Activated CD4-positive, CD25-positive, alpha-beta regulatory T cell treated with anti-CD3 and anti-CD28 coated beads, Interleukin-2, amount 50 U/mL, for 16 hours (primary cell): Measurements from ENCODE around the gene IMP3.
"Not testable (repeated sequence)": the region's sequence is repeated elsewhere in the genome, so short reads cannot be mapped to it uniquely, and the experiment has no call there.

Source experiments
- DNase-seq: peaks from one replicate; pipeline ENCODE4 v3.0.0-alpha.2; 2020; ENCODE audit warnings: low read depth, low spot score

The IMP3 gene

GRCh38 chr15:75639709-75640482 lies at the start of gene IMP3:
TSS of gene IMP3 (minus strand) at chr15:75640224. CDS start at chr15:75640168, 56 bp downstream.
- peak; percentile 90 for DNase-seq

DNA sequence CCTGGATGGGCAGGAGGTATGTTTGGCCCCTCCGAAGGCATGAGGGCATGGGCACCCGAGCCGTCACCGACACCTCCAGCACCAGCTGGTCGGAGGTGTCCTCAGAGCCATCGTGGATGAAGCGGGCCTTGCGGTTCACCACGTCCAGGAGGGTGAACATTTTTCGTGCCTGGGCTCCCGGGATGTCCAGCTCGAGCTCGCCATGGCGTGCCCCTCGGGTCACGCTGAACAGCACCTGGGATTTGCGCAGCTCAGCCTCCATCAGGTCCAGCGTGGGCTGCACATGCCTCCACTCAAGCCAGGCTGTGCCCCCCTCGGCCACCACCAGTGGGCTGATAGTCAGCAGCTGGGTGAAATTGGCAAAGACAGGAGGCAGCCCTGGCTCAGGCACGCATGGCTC lies 49.4 kb upstream of the IMP3 start:
- not testable (repeated sequence) for DNase-seq

GRCh38 chr15:75688831-75689230 lies 48.8 kb upstream of the IMP3 start:
- no peak for DNase-seq

DNA sequence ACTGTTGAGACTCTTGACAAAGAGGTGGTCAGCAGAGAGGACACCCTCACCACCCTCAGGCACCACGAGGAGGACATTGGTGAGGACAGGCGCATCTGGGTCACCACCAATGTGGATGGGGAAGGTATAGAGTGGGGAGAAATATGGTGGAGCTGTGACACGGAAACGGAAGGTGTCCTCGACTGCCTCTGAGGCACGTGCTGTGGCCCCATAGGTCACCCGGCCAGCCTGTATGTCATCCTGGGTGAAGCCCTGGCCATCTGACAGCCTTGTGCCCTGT lies 48.2 kb upstream of the IMP3 start:
- DNase-seq: no peak

DNA sequence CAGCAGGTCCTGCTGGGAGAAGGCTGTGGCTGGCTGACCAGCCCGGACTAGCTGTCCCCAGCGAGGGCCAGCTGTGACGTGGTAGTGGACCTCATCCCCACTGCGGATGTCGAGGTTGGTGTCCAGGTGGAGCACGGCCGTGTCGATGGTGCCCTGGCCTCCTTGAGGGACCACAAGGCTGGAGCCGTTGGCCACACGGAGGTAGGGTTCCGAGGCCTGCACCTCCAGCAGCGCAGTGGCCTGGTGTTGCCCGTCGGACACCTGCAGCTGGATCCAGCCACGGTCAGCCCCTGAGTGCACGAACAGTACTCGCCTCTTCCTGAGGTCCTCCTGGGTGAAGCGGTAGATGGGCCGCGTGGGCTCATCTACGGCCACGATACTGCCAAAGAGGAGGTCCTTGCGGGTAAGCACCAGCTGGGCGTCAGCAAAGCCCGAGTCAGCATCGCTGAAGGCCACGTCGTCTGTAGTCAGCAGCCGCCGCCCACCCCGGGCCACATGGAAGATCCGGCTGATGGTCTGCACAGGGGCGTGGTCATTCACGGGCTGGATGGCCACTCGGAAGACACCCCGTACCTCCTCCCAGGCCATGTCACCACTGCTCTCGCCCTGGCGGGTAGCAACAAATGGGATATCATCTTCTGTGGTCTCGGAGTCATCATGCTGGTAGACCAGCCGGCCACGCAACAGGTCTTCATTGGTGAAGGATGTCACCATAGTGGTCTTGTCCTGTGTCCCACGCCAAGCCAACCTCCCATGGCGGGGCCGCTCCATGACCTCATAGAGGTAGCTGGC lies 47.7 kb upstream of the IMP3 start:
- no peak for DNase-seq

DNA sequence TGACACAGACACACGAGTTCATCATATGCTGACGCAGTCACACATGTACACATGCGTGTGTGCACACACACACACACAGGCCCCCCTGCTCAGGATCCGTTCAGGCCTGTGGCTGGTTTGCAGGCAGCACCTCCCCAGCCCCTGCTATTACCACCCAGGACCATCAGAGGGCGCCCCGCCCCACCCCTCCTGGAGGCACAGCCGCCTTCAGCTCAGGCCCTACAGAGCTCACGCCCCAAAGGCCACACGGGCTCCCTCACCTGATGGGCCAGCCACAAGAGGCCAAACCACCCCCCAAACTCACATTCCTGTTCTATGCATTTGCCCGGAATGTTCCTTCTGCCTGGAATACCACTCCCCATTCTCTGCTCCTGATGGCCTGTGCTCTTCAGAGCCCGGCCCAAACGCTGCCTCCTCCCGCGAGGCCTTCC lies 46.2 kb upstream of the IMP3 start:
- peak; percentile 34 for DNase-seq

DNA sequence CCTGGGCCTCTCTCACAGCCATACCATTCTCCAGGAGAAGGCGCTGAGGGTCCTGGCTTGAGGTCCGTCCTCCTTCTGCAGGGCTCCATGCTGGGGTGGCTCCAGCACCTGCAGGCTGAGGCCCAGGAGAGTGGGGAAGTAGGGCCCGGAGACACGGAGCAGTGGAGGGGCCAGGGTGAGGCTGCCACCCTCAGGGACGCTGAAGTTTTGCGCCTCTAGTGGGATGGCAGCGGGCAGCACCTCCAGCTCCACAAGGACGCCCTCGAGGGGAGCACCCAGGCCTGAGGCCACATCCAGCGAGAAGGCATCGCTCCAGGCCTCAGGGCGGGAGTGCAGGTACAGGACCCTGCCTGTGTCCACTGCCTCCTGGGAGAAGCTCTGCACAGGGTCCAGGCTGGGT lies 45.2 kb upstream of the IMP3 start:
- no peak for DNase-seq

DNA sequence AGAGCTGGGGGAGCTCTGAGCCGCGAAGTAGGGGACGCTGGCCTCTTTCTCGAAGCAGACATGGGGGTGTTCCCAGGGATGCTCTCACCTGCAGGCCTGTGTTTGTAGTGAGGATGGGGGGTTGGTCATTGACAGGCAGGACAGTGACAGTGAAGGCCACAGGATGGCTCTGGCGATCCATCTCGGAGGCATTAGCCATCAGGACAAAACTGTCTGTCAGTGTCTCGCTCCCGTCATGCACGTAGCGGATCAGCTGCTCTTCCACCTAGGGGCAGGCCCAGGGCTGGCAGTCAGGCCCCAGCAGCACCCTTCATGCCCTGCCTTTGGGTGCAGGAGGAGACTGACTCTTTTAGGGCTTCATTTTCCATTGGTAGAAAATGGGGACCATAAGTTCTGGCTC lies 44.6 kb upstream of the IMP3 start:
- no peak for DNase-seq

GRCh38 chr15:75683646-75684312 lies 43.8 kb upstream of the IMP3 start:
- DNase-seq: peak; percentile 18

DNA sequence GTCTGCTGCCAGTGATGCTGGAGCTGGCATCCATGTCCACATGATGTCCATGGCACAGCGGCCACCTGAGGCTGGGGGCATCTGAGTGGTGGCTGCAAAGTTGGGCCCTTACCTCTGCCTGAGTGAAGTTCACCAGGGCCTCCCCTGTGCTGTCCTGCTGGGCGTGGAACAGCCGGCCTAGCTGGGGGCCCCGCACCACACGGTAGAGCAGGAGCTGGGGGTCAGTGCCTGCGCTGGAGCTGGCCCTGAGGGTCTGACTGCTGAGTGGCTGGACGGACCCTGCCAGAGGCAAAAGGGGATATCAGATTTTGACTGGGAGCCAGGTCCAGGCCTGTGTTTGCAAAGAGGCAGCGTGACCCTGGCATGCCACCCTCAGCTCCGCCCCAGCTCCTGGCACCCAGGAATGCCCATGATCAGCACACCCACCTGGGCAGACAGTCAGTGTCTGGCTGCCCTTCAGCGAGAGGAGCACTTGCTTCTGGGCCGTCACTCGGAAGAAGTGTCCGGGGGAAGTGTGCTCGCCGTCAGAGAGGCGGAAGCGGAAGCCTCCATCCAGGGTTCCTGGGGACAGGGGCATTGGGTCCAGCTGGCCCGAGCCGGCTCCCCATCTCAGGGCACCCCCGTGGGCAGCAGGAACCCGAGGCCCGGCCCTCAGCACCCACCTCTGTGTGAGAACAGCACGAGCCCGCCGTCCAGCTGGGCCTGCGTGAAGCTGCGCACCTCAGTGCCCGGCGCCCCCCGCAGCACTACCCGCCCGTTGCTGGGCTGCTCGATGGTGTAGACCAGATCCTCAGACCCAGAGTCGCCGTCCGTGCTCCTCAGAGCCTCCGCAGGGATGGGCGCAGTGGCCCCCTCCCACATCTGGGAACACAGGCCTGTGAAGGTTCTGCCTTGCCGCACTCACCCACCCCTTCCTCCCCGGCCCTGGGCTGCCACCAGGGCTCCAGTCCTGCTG lies 42.4 kb upstream of the IMP3 start:
- DNase-seq: no peak

DNA sequence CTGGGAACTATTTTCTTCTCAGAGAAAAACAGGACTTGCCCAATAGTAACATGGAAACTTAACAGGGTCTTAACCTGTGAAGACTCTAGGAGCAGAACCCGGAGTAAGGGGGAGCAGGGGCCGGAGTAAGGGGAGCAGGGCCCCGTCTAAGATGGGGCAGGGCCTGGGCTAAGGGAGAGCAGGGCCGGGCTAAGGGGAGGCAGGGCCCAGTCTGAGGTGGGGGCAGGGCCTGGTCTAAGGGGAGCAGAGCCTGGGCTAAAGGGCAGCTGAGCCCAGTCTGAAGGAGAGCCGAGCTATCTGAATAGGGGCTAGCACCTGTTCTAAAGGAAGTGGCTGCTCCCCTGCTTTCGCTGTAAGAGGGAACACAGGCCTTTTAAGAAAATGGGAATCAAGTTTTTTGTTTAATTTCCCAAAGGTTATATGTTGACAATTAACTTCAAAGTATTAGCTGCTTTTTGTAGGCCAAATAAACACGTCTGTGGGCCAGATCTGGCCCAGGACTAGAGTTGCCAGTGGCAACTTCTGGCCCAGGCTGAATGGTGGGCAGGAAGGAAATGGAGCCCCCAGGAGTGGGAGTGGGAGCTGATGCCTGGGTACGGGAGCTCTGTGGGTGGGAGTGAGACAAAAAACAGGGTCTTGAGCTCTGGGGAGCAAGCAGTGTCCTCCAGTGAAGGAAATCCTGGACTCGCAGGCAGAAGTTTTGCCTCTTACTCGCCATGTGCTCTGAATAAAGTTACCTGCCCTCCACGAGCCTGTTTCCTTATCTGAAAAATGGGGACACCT lies 40.2 kb upstream of the IMP3 start:
- no peak for DNase-seq

DNA sequence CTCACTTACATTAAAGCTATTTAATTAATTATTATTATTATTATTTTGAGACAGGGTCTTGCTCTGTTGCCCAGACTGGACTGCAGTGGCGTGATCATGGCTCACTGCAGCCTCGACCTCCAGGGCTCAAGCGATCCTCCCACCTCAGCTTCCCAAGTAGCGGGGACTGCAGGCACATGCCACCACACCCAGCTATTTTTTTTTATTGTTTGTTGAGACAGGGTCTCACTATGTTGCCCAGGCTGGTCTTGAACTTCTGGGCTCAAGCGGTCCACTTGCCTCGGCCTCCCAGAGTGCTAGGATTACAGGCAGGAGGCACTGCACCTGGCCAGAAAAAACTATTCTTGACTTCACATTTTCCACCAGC lies 38.3 kb upstream of the IMP3 start:
- DNase-seq: not testable (repeated sequence)

- DNase-seq: no peak
Measured at GRCh38 chr15:75677465-75678323, 37.7 kb upstream of the IMP3 start.

GRCh38 chr15:75676688-75677464 lies 36.9 kb upstream of the IMP3 start:
- no peak for DNase-seq

GRCh38 chr15:75675579-75676404 lies 35.8 kb upstream of the IMP3 start:
- DNase-seq: no peak

DNA sequence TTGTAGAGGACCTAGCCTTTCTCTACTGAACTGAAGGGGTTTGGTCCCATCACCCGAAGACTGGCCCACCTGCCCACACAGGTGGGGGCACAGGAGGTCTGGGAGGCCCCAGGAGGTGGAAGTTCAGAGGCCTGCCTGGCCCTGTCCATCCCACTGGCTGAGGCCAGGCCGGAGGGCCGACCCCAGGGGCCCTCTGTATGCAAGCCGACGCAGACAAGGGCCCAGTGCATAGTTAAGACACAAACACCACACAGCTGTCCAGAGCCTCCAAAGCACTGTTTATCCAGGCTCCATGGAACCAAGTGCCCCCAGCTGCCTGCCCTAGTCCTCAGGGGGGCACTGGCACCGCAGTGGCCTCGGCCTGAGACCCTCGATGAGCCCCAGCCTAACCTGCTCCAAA lies 34.3 kb upstream of the IMP3 start:
- no peak for DNase-seq

- DNase-seq: no peak
Measured at GRCh38 chr15:75673426-75674235, 33.6 kb upstream of the IMP3 start.
